Adrenal gland (tissue), 5 donors: Measurements from ENCODE around the gene CEP128.

Experiments used
- POLR2A ChIP-seq, 2 donors: fragments of 450-650 bp; IDR thresholded peaks; one replicate each; pipeline ENCODE4 v1.6.1; 2017; ENCODE audit warnings: antibody characterized with exemption in 2 of 2, mild to moderate bottlenecking in 2 of 2, moderate library complexity in 1 of 2
- TF ChIP-seq, protein P1 (sequence below), 6 experiments: fragments of 450-650 bp in 4 of 6; fragments of 200-600 bp in 2 of 6; sonication (generic) in 1 of 6; IDR thresholded peaks; 1 replicate in 5 of 6; 2 replicates in 1 of 6; pipeline versions ENCODE4 v1.5.1 to v1.8.0; 2016 to 2021; ENCODE audit warnings: antibody characterized with exemption in 6 of 6, mild to moderate bottlenecking in 2 of 6, moderate library complexity in 1 of 6
- donor health status: DM: no; HTN: no; CAD: no.

DNA sequence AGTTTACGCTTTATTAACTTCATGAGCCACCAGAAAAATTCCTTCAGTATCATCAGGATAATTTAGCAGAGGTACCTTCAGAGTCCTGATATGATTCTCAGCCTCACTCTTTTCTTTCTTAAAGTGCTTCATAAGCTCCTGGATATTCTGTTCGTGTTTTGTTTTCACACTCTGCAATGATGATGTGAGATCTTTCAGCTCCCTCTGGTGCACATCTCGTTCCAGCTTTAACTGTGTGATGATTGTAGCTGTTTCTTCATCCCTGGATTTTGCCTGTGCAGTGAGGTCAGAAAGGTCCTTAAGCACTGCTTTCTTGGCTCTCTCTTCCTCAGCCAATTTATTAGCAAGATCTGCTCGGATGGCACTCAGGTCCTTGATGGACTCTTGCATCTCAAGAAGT is 156.7 kb downstream of the CEP128 start:
- TF ChIP-seq, protein P1, sequence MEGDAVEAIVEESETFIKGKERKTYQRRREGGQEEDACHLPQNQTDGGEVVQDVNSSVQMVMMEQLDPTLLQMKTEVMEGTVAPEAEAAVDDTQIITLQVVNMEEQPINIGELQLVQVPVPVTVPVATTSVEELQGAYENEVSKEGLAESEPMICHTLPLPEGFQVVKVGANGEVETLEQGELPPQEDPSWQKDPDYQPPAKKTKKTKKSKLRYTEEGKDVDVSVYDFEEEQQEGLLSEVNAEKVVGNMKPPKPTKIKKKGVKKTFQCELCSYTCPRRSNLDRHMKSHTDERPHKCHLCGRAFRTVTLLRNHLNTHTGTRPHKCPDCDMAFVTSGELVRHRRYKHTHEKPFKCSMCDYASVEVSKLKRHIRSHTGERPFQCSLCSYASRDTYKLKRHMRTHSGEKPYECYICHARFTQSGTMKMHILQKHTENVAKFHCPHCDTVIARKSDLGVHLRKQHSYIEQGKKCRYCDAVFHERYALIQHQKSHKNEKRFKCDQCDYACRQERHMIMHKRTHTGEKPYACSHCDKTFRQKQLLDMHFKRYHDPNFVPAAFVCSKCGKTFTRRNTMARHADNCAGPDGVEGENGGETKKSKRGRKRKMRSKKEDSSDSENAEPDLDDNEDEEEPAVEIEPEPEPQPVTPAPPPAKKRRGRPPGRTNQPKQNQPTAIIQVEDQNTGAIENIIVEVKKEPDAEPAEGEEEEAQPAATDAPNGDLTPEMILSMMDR (IDR thresholded peaks at IDR 0.05): no peak
- no peak for TF ChIP-seq POLR2A (IDR thresholded peaks at IDR 0.05)
